GM18511 (cell line): ENCODE data around the gene ABCC3.

Source experiments
- ATAC-seq: cut with Tn5 transposase; IDR thresholded peaks from one replicate; pipeline ENCODE4 v1.9.1; 2021; ENCODE audit warnings: mild to moderate bottlenecking, moderate library complexity; ENCODE audit not compliant: unreplicated experiment

The ABCC3 gene

DNA sequence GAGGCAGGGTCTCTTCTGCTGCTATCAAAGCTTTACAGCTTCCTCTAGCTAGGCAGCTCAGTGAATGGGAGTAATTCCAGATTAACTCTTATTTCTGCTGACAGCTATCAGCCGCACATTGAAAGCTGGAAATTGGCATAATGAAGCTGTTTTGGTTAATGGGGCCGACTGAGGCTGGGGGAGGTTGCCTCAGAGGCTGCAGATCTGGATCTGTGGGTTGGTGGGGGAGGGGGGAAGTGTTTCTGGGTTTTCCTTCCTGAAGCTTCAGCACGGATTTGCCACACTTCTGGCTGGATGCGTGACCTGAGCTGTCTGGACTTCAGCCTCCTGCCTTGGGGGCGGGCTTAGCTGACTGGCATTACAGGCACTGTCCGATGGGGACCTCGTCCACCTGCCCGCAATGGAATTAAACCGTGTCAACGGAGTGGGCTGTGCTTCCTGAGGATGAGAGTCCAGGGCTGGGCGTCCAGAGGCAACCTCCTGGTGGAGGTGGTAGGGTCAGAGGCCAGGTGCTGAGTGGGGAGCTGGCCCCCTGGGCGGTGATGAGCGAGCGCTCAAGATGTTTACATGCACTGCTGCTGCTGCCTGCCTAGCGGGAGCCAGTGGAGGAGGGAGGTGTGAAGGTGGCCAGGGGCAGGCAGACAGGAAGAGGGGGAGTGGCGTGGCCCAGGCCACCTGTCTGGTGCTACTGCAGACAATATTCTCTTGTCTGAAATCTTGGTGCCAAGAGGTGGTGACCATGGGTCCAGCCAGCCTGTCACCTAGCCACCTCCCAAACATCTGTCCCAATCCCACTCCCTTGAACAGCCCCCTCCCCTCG lies 6.7 kb upstream of the ABCC3 start:
- no peak for ATAC-seq

DNA sequence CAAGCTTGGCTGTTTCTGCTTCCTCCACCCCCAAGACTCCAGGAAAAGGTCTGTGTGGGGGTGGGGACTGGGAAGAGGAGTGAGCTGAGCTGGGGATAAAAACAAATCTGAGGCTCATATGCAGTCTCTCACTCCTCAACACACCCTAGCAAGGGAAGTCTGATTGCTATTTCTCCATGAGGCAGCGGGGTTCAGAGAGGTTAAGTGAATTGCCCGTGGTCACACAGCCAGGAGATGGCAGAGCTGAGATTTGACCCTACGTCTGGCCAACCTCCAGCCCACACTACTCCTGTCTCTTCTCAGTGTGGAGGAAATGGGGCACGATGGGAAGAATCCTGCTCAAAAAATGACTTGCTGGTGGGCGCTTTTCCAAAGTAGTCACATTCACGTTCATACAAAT lies 4.8 kb upstream of the ABCC3 start:
- no peak for ATAC-seq

GRCh38 chr17:50630524-50631194 lies 4.0 kb upstream of the ABCC3 start:
- ATAC-seq, result no peak

GRCh38 chr17:50631195-50631907 lies 3.3 kb upstream of the ABCC3 start:
- no peak for ATAC-seq

GRCh38 chr17:50631908-50632571 lies 2.6 kb upstream of the ABCC3 start:
- ATAC-seq, result no peak

GRCh38 chr17:50632637-50633036 lies 2.0 kb upstream of the ABCC3 start:
- ATAC-seq, result no peak

- no peak for ATAC-seq
Measured at GRCh38 chr17:50633683-50634082, 998 bp upstream of the ABCC3 start.

- ATAC-seq, result no peak
Measured at GRCh38 chr17:50634915-50635731, 442 bp downstream of the ABCC3 start.

GRCh38 chr17:50635732-50635981 lies 976 bp downstream of the ABCC3 start:
- ATAC-seq, result no peak

DNA sequence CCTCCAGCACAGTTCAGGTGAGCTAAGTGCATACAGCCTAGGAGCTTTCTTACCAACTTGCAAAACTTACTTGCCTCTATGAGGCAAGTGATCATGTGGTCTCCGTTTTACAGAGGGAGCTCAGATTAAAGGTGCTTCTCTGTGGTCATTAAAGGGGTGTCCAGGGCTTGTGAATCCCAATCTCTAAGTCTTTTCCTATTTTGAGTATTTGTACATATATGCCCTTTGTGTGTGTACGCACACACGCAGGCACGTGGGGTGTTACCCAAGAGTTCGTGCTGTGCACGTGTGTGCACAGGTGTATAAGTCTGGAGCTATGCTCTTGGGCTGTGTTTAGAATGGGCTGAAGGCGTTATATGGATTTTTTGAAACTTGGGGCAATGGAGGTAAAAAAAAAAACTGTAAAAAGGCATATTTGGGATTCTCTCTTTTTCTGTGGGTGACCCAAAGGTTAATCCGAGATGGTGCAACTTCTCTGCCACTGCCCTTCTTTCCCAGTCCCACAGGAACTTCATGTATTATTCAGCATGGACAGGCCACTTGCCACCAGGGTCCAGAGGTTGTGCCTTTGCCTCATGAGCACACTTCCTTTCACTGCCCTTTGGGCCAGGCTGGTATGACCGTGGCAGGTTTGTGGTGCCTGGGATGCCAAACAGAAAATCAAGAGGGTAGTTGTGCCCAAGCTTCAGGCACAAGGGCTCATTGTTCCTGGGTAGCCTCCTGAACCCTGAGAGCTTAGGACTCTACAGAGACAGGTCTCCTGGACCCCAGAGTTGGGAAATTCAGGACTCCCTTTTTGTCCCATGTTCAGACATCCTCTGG lies 1.5 kb downstream of the ABCC3 start:
- ATAC-seq, result no peak

- no peak for ATAC-seq
Measured at GRCh38 chr17:50636804-50637195, 2.1 kb downstream of the ABCC3 start.

DNA sequence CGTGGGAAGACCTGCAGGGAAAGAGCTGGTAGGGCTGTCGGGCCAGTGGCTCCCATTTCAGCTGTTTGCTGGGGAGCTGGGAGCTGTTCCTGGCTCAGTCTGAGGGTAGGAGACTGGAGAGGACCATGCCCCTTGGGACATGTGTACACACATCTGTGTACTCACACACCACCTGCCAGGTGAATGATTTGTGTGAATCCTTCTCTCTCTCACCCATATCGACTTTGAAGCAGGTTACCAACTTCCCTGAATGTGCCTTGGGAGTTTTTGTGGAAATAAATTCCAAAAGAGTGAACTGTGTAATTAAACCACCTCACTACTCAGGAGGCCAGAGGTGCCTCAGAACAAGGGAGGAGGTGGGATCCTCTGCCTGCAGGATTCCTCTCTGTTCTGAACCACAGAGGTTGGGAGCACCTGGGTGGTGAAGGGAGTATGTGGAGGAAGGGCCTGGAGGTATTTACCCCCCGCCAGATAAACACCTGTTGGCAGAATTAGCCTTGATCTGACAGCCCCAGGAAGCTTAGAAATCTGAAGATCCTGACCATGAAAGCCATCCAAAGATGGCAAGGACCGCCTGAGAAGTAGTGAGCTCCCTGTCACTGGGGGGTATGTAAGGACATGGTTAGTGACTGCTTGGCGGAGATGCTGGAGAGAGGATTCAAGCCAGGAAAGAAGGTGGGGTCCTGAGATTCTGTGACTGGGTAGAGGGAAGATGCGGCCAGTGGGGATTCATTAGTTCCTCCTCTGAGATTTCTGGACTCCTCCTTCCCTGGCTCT lies 3.3 kb downstream of the ABCC3 start:
- no peak for ATAC-seq

GRCh38 chr17:50638606-50638965 lies 3.9 kb downstream of the ABCC3 start:
- no peak for ATAC-seq

DNA sequence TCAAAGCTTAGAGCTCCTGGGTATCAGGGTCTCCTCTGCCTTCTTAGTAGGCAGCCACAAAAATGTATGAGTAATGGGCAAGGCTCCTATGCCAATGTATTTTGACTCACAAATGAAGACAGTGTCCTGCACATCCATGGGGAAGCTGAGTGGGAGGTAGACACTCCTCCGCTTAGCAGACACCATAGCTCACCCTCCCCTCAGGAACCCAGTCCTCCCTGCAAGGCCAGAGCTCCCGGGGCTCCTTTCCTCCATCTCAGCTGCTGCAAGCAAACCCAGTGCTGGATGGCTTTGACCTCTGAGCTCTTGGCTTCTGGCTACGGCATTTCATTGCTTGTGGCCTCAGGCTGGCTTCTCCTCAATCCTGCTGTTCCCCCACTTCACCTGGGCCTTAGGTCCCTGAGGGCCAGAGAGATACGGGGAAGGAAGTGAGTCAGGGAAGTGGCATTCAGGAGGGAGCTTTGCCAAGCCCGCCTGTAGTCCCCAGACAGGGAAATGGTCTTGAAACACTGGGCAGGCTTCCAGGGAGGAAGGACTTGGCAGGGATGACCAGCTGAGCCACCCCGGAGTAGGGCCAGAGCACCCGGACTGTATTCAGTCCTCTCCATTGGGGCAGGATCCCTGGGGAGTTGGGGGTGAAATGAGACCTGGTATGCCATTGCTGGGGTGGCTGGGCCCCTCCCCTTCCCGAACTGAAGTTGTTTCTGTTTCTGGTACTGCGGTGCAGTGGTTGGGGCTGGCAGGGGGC lies 4.5 kb downstream of the ABCC3 start:
- ATAC-seq, result no peak

- no peak for ATAC-seq
Measured at GRCh38 chr17:50640686-50641351, 6.1 kb downstream of the ABCC3 start.

DNA sequence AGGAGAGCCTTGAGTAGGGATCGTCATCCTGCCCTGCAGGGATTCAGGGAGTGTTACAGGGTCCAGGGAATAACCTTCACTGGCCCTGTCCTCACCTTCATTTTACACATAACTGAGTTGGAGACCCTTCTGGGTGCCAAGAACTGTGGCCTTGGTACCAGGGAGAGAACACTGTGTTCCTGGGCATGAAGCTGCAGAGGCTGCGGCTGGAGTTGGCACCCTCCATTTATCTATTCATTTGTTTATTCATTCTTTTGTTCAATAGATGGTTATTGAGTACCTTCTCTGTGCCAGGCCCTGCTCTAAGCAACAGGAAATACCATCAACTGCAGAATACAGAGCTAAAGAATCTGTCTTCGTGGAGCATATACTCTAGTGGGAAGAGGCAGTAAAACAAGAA lies 6.7 kb downstream of the ABCC3 start:
- ATAC-seq, result no peak

GRCh38 chr17:50642071-50642721 lies 7.5 kb downstream of the ABCC3 start:
- ATAC-seq, result no peak
